Nephron (organoid): ENCODE data around the gene CHMP6.

Source experiments
- H3K27ac Mint-ChIP-seq, 3 experiments: 2 replicates each; pipeline ENCODE4 v1.8.0; 2020; ENCODE audit warnings: mixed read lengths in 3 of 3, mild to moderate bottlenecking in 2 of 3, moderate library complexity in 1 of 3
- H3K27me3 Mint-ChIP-seq: 2 replicates; pipeline ENCODE4 v1.8.0; 2021; ENCODE audit warnings: low read depth, mild to moderate bottlenecking, moderate library complexity, mixed read lengths
- H3K36me3 Mint-ChIP-seq: 2 replicates; pipeline ENCODE4 v1.8.0; 2020; ENCODE audit warnings: low read depth, mixed read lengths
- H3K4me1 Mint-ChIP-seq: 2 replicates; pipeline ENCODE4 v1.8.0; 2020; ENCODE audit warnings: mixed read lengths
- H3K4me3 Mint-ChIP-seq, 3 experiments: 2 replicates each; pipeline ENCODE4 v1.8.0; 2020; ENCODE audit warnings: mild to moderate bottlenecking in 3 of 3, mixed read lengths in 3 of 3, moderate library complexity in 2 of 3
- H3K9me3 Mint-ChIP-seq: 2 replicates; pipeline ENCODE4 v1.8.0; 2020; ENCODE audit warnings: mixed read lengths
- TF ChIP-seq, protein P1 (sequence below), 3 experiments: fragments of 200-600 bp; sonication (generic); IDR thresholded peaks; one replicate each; pipeline ENCODE4 v1.5.0; 2021; ENCODE audit warnings: antibody characterized with exemption in 3 of 3; ENCODE audit not compliant: unreplicated experiment in 3 of 3

The CHMP6 gene

GRCh38 chr17:81044764-81045589, 53.3 kb downstream of the CHMP6 start:
- H3K9me3 Mint-ChIP-seq, result no peaks in the 10 kb centered on the region
- TF ChIP-seq, protein P1, sequence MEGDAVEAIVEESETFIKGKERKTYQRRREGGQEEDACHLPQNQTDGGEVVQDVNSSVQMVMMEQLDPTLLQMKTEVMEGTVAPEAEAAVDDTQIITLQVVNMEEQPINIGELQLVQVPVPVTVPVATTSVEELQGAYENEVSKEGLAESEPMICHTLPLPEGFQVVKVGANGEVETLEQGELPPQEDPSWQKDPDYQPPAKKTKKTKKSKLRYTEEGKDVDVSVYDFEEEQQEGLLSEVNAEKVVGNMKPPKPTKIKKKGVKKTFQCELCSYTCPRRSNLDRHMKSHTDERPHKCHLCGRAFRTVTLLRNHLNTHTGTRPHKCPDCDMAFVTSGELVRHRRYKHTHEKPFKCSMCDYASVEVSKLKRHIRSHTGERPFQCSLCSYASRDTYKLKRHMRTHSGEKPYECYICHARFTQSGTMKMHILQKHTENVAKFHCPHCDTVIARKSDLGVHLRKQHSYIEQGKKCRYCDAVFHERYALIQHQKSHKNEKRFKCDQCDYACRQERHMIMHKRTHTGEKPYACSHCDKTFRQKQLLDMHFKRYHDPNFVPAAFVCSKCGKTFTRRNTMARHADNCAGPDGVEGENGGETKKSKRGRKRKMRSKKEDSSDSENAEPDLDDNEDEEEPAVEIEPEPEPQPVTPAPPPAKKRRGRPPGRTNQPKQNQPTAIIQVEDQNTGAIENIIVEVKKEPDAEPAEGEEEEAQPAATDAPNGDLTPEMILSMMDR (IDR thresholded peaks at IDR 0.05; ENCODE audit: unreplicated experiment in 3 of 3), result no peak
- peaks cover 6% of the 10 kb centered on the region for H3K27me3 Mint-ChIP-seq
- no peaks in the 10 kb centered on the region for H3K36me3 Mint-ChIP-seq
- H3K4me3 Mint-ChIP-seq, result peak overlapping the region; percentile 45 to 70 (median 62)
- peak overlapping the region; percentile 55 to 96 (median 91) for H3K27ac Mint-ChIP-seq
- peaks cover 47% of the 10 kb centered on the region for H3K4me1 Mint-ChIP-seq

DNA sequence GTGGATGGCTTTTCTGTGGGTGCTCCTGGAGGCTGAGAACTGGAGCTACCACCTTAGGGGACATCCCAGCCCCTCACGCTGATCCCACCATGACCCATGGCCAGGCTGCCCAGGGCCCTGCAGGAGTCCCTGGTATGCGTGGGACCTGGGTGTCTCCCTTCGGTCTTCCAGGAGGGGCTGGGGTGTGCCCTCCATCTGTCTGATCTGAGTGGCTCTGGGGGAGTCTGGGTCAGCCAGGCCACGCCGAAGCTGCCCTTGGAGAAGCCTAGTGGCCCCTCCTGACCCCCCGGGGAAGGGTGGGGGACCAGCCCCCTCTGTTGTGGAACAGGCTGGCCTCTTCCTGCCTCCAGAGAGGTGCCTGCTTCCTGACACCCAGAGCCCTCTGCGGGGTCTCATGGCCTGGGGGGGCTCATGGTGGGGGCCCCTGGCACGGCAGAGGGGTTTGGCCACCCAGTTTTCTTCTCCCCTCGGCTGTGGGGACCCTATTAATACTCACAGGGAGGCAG, 54.0 kb downstream of the CHMP6 start:
- TF ChIP-seq, protein P1 (IDR thresholded peaks at IDR 0.05; ENCODE audit: unreplicated experiment in 3 of 3), result no peak
- no peaks in the 10 kb centered on the region for H3K9me3 Mint-ChIP-seq
- peak overlapping the region in 1 of 3 experiments; percentile 96 for H3K27ac Mint-ChIP-seq
- no peaks in the 10 kb centered on the region for H3K36me3 Mint-ChIP-seq
- peaks cover 40% of the 10 kb centered on the region for H3K4me1 Mint-ChIP-seq
- no peak overlapping the region for H3K4me3 Mint-ChIP-seq
- H3K27me3 Mint-ChIP-seq, result peaks cover 6% of the 10 kb centered on the region

DNA sequence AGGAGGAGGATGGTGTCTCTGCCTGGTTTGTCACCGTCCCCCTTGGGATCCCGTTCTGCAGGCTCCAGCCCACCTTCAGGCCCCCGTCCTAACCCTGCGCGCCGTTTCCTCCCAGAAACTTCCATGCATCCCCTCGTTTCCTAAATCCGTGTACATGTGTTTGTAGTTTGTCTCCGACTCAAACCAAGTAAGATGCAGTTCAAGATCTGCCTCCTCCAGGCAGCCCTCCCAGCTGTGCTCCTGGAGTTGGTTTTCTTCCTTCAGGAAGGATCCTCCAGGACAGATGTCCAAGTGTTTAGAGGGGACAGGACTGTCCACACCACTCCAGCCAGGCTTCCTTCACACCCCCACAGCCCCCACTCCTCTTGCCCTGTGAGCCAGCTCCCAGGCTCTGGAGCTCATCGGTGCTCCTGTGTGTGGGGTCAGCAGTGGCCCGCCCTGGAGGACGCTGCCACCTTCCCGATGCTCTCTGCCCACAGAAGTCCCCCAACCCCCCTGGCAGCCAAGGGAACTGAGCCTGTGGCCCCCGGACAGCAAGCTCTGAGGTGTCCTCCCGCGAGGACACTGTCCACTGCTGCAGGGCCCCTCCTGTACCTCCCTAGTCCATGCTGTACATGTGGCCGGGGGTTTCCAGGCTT, 54.6 kb downstream of the CHMP6 start:
- peak overlapping the region in 1 of 3 experiments; percentile 73 for H3K27ac Mint-ChIP-seq
- H3K36me3 Mint-ChIP-seq, result no peaks in the 10 kb centered on the region
- H3K4me3 Mint-ChIP-seq, result no peak overlapping the region
- TF ChIP-seq, protein P1 (IDR thresholded peaks at IDR 0.05; ENCODE audit: unreplicated experiment in 3 of 3), result no peak
- H3K9me3 Mint-ChIP-seq, result no peaks in the 10 kb centered on the region
- H3K27me3 Mint-ChIP-seq, result peaks cover 6% of the 10 kb centered on the region
- peaks cover 36% of the 10 kb centered on the region for H3K4me1 Mint-ChIP-seq

GRCh38 chr17:81046770-81047359, 55.2 kb downstream of the CHMP6 start:
- TF ChIP-seq, protein P1 (IDR thresholded peaks at IDR 0.05; ENCODE audit: unreplicated experiment in 3 of 3), result no peak
- peak overlapping the region in 1 of 3 experiments; percentile 58 for H3K27ac Mint-ChIP-seq
- no peaks in the 10 kb centered on the region for H3K36me3 Mint-ChIP-seq
- H3K4me3 Mint-ChIP-seq, result no peak overlapping the region
- peaks cover 6% of the 10 kb centered on the region for H3K27me3 Mint-ChIP-seq
- H3K9me3 Mint-ChIP-seq, result no peaks in the 10 kb centered on the region
- H3K4me1 Mint-ChIP-seq, result peaks cover 35% of the 10 kb centered on the region

GRCh38 chr17:81048827-81049371, 57.3 kb downstream of the CHMP6 start:
- TF ChIP-seq, protein P1 (IDR thresholded peaks at IDR 0.05; ENCODE audit: unreplicated experiment in 3 of 3), result no peak
- Mint-ChIP-seq H3K4me1 (peaks cover 37% of the 10 kb centered on the region), H3K27me3 (peaks cover 6% of the 10 kb centered on the region), H3K9me3 (no peaks in the 10 kb centered on the region), H3K36me3 (peaks cover 3% of the 10 kb centered on the region), H3K4me3 (no peak overlapping the region), H3K27ac (peak overlapping the region; percentile 42 to 72 (median 67))
